Measurements from ENCODE around the gene RPTOR. TPM values are rescaled to one million over a fixed set of nuclear protein-coding genes. Genes with fewer than 3 reads are reported as not detected.

The RPTOR gene
- total and polyA plus RNA-seq, 2 donors (not counting 1 experiment from before 2014, with no cell fraction given) = 6.7 to 22.8 TPM

GRCh38 chr17:80781211-80781610 is 236.6 kb downstream of the RPTOR start:
- Histone ChIP-seq H3K9me3 (ENCODE audit: control insufficient read depth, insufficient read depth, low read depth, low read length) (no peaks in the 10 kb centered on the region), H3K79me2 (ENCODE audit: control insufficient read depth, insufficient read depth, low read length) (no peaks in the 10 kb centered on the region), H3K4me1 (ENCODE audit: control insufficient read depth, extremely low read depth, insufficient read depth, low read length) (peaks cover 5% of the 10 kb centered on the region), H3K4me3 (replicated peaks in 1 of 4; ENCODE audit: control extremely low read depth in 1 of 4, insufficient read depth in 1 of 4, low read depth in 3 of 4, low read length in 4 of 4) (no peak overlapping the region), H3K27ac (ENCODE audit: insufficient read depth, low read length) (no peak overlapping the region), H3K36me3 (ENCODE audit: control insufficient read depth, insufficient read depth, low read length) (peaks cover 4% of the 10 kb centered on the region), H2AFZ (ENCODE audit: low read length) (no peak overlapping the region), H3K4me2 (ENCODE audit: extremely low read depth, insufficient read depth, low read length) (no peak overlapping the region), H3K9ac (ENCODE audit: insufficient read depth, low read length) (no peak overlapping the region), H3K27me3 (ENCODE audit: control insufficient read depth, insufficient read depth, low read length) (no peaks in the 10 kb centered on the region), H4K20me1 (ENCODE audit: control insufficient read depth, extremely low read depth, insufficient read depth, low read length) (no peaks in the 10 kb centered on the region)
- TF ChIP-seq EZH2 (IDR thresholded peaks at IDR 0.05; ENCODE audit: low read length, missing control alignments) = no peak
- TF ChIP-seq CTCF (conservative IDR thresholded peaks at IDR 0.05 in 1 of 2, IDR thresholded peaks at IDR 0.05 in 1 of 2; ENCODE audit: low read depth in 1 of 2, low read length in 2 of 2) = no peak
- DNase-seq (ENCODE audit: low read depth in 2 of 2) = no peak

GRCh38 chr17:80781807-80782277 is 237.2 kb downstream of the RPTOR start:
- H3K27me3 ChIP-seq (ENCODE audit: control insufficient read depth, insufficient read depth, low read length) = no peaks in the 10 kb centered on the region
- TF ChIP-seq CTCF (conservative IDR thresholded peaks at IDR 0.05 in 1 of 2, IDR thresholded peaks at IDR 0.05 in 1 of 2; ENCODE audit: low read depth in 1 of 2, low read length in 2 of 2) (no peak), EZH2 (IDR thresholded peaks at IDR 0.05; ENCODE audit: low read length, missing control alignments) (no peak)
- no peak for DNase-seq (ENCODE audit: low read depth in 2 of 2)
- peaks cover 2% of the 10 kb centered on the region for H3K36me3 ChIP-seq (ENCODE audit: control insufficient read depth, insufficient read depth, low read length)
- H3K9ac ChIP-seq (ENCODE audit: insufficient read depth, low read length) = no peak overlapping the region
- peaks cover 5% of the 10 kb centered on the region for H3K4me1 ChIP-seq (ENCODE audit: control insufficient read depth, extremely low read depth, insufficient read depth, low read length)
- no peak overlapping the region for H3K4me2 ChIP-seq (ENCODE audit: extremely low read depth, insufficient read depth, low read length)
- H4K20me1 ChIP-seq (ENCODE audit: control insufficient read depth, extremely low read depth, insufficient read depth, low read length) = no peaks in the 10 kb centered on the region
- H2AFZ ChIP-seq (ENCODE audit: low read length) = no peak overlapping the region
- no peaks in the 10 kb centered on the region for H3K79me2 ChIP-seq (ENCODE audit: control insufficient read depth, insufficient read depth, low read length)
- no peaks in the 10 kb centered on the region for H3K9me3 ChIP-seq (ENCODE audit: control insufficient read depth, insufficient read depth, low read depth, low read length)
- H3K4me3 ChIP-seq (replicated peaks in 1 of 4; ENCODE audit: control extremely low read depth in 1 of 4, insufficient read depth in 1 of 4, low read depth in 3 of 4, low read length in 4 of 4) = no peak overlapping the region
- no peak overlapping the region for H3K27ac ChIP-seq (ENCODE audit: insufficient read depth, low read length)

- DNase-seq (ENCODE audit: low read depth in 2 of 2) = peak; percentile 36 to 55
Measured at GRCh38 chr17:80782536-80783427, 238.1 kb downstream of the RPTOR start.

More at GRCh38 chr17:80782536-80783427, 238.1 kb downstream of the RPTOR start:
- Histone ChIP-seq H3K27ac (ENCODE audit: insufficient read depth, low read length) (no peak overlapping the region), H3K79me2 (ENCODE audit: control insufficient read depth, insufficient read depth, low read length) (no peaks in the 10 kb centered on the region), H3K4me3 (replicated peaks in 1 of 4; ENCODE audit: control extremely low read depth in 1 of 4, insufficient read depth in 1 of 4, low read depth in 3 of 4, low read length in 4 of 4) (no peak overlapping the region), H4K20me1 (ENCODE audit: control insufficient read depth, extremely low read depth, insufficient read depth, low read length) (no peaks in the 10 kb centered on the region), H3K9ac (ENCODE audit: insufficient read depth, low read length) (no peak overlapping the region), H3K36me3 (ENCODE audit: control insufficient read depth, insufficient read depth, low read length) (peaks cover 2% of the 10 kb centered on the region), H3K9me3 (ENCODE audit: control insufficient read depth, insufficient read depth, low read depth, low read length) (no peaks in the 10 kb centered on the region), H3K4me2 (ENCODE audit: extremely low read depth, insufficient read depth, low read length) (no peak overlapping the region), H3K4me1 (ENCODE audit: control insufficient read depth, extremely low read depth, insufficient read depth, low read length) (peaks cover 5% of the 10 kb centered on the region), H3K27me3 (ENCODE audit: control insufficient read depth, insufficient read depth, low read length) (no peaks in the 10 kb centered on the region), H2AFZ (ENCODE audit: low read length) (no peak overlapping the region)
- TF ChIP-seq CTCF (conservative IDR thresholded peaks at IDR 0.05 in 1 of 2, IDR thresholded peaks at IDR 0.05 in 1 of 2; ENCODE audit: low read depth in 1 of 2, low read length in 2 of 2) (no peak), EZH2 (IDR thresholded peaks at IDR 0.05; ENCODE audit: low read length, missing control alignments) (no peak)
